ENCODE results near the gene CAPZA1.
A peak's percentile ranks its signal among the peaks of the same experiment; 100 is the strongest.

The CAPZA1 gene

GRCh38 chr1:112710159-112710558, 90.5 kb downstream of the CAPZA1 start:
- Histone ChIP-seq H3K56ac (ENCODE audit: low read length) (no peak overlapping the region), H4K5ac (ENCODE audit: low read length) (no peak overlapping the region), H2BK15ac (replicated peaks; ENCODE audit: low read depth) (no peak overlapping the region), H3K27me3 (ENCODE audit: insufficient read depth, low read length, poor library complexity) (no peaks in the 10 kb centered on the region), H3K9ac (ENCODE audit: low read length) (no peak overlapping the region), H3K27ac (ENCODE audit: low read depth, low read length) (no peak overlapping the region), H3K36me3 (ENCODE audit: control insufficient read depth, insufficient read depth, low read length) (no peaks in the 10 kb centered on the region), H3K79me1 (ENCODE audit: low read length) (peaks cover 4% of the 10 kb centered on the region), H2AK5ac (ENCODE audit: low read length) (no peak overlapping the region), H3K4ac (ENCODE audit: low read depth, low read length) (no peak overlapping the region), H3K79me2 (ENCODE audit: control insufficient read depth, insufficient read depth, low read length) (peaks cover 7% of the 10 kb centered on the region), H4K8ac (ENCODE audit: low read depth, low read length) (no peak overlapping the region), H3K18ac (ENCODE audit: low read length) (no peak overlapping the region), H2BK120ac (ENCODE audit: low read depth, low read length) (no peak overlapping the region), H3K4me2 (ENCODE audit: low read length) (no peak overlapping the region), H2BK5ac (ENCODE audit: low read length) (no peak overlapping the region), H3K4me3 (ENCODE audit: low read length) (no peak overlapping the region), H3K23ac (ENCODE audit: low read length) (peak overlapping the region; percentile 66), H3K4me1 (ENCODE audit: control insufficient read depth, low read depth, low read length) (peaks cover 20% of the 10 kb centered on the region)
- DNase-seq = no peak
- WGBS (ENCODE audit: extremely low coverage, insufficient coverage, low lambda C conversion rate) = no CpG with 5 or more reads among the region's 7 CpGs

- Histone ChIP-seq H3K4me2 (ENCODE audit: low read length) (no peak overlapping the region), H3K4me3 (ENCODE audit: low read length) (no peak overlapping the region), H3K4ac (ENCODE audit: low read depth, low read length) (no peak overlapping the region), H3K4me1 (ENCODE audit: control insufficient read depth, low read depth, low read length) (peaks cover 16% of the 10 kb centered on the region), H3K27me3 (ENCODE audit: insufficient read depth, low read length, poor library complexity) (no peaks in the 10 kb centered on the region), H3K36me3 (ENCODE audit: control insufficient read depth, insufficient read depth, low read length) (no peaks in the 10 kb centered on the region), H3K56ac (ENCODE audit: low read length) (no peak overlapping the region), H3K79me1 (ENCODE audit: low read length) (peaks cover 3% of the 10 kb centered on the region), H2BK15ac (replicated peaks; ENCODE audit: low read depth) (no peak overlapping the region), H4K5ac (ENCODE audit: low read length) (no peak overlapping the region), H3K27ac (ENCODE audit: low read depth, low read length) (no peak overlapping the region), H3K23ac (ENCODE audit: low read length) (peak overlapping the region; percentile 66), H4K8ac (ENCODE audit: low read depth, low read length) (no peak overlapping the region), H2BK120ac (ENCODE audit: low read depth, low read length) (no peak overlapping the region), H2AK5ac (ENCODE audit: low read length) (no peak overlapping the region), H3K18ac (ENCODE audit: low read length) (no peak overlapping the region), H3K9ac (ENCODE audit: low read length) (no peak overlapping the region), H3K79me2 (ENCODE audit: control insufficient read depth, insufficient read depth, low read length) (peaks cover 6% of the 10 kb centered on the region), H2BK5ac (ENCODE audit: low read length) (no peak overlapping the region)
- no CpG with 5 or more reads among the region's 3 CpGs for WGBS (ENCODE audit: extremely low coverage, insufficient coverage, low lambda C conversion rate)
- no peak for DNase-seq
Measured at GRCh38 chr1:112710586-112710985, 91.0 kb downstream of the CAPZA1 start.

- no CpG with 5 or more reads among the region's 7 CpGs for WGBS (ENCODE audit: extremely low coverage, insufficient coverage, low lambda C conversion rate)
- Histone ChIP-seq H3K56ac (ENCODE audit: low read length) (no peak overlapping the region), H3K4me1 (ENCODE audit: control insufficient read depth, low read depth, low read length) (peaks cover 13% of the 10 kb centered on the region), H3K27ac (ENCODE audit: low read depth, low read length) (no peak overlapping the region), H3K36me3 (ENCODE audit: control insufficient read depth, insufficient read depth, low read length) (no peaks in the 10 kb centered on the region), H3K4me2 (ENCODE audit: low read length) (no peak overlapping the region), H3K18ac (ENCODE audit: low read length) (no peak overlapping the region), H2BK5ac (ENCODE audit: low read length) (no peak overlapping the region), H2BK120ac (ENCODE audit: low read depth, low read length) (no peak overlapping the region), H3K9ac (ENCODE audit: low read length) (no peak overlapping the region), H2BK15ac (replicated peaks; ENCODE audit: low read depth) (no peak overlapping the region), H3K4ac (ENCODE audit: low read depth, low read length) (no peak overlapping the region), H2AK5ac (ENCODE audit: low read length) (no peak overlapping the region), H3K79me2 (ENCODE audit: control insufficient read depth, insufficient read depth, low read length) (peaks cover 1% of the 10 kb centered on the region), H3K79me1 (ENCODE audit: low read length) (no peaks in the 10 kb centered on the region), H3K23ac (ENCODE audit: low read length) (no peak overlapping the region), H4K5ac (ENCODE audit: low read length) (no peak overlapping the region), H4K8ac (ENCODE audit: low read depth, low read length) (no peak overlapping the region), H3K4me3 (ENCODE audit: low read length) (no peak overlapping the region), H3K27me3 (ENCODE audit: insufficient read depth, low read length, poor library complexity) (no peaks in the 10 kb centered on the region)
- DNase-seq = peak; percentile 63
Measured at GRCh38 chr1:112711041-112711440, 91.4 kb downstream of the CAPZA1 start.

DNA sequence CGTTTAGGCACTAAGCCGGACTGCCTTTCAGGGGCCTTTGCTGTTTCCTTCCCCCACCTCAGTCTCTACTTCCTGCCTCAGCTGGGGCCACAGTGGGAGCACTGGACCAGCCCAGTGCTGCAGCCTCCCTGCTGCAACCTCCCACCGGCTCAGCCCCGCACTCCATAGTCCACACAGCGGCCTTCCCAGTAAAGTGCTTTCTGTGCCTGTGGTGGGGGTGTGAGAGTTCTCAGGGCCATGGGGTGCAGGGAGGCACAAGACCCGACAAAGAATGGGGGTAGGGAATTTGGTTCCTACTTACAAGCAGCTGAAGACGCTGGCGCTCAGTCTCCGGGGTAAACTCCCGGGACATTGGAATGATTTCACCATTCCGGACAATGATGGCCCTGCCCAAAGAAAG, 92.0 kb downstream of the CAPZA1 start:
- H4K8ac ChIP-seq (ENCODE audit: low read depth, low read length) = no peak overlapping the region
- no peak overlapping the region for H3K23ac ChIP-seq (ENCODE audit: low read length)
- H3K4me3 ChIP-seq (ENCODE audit: low read length) = no peak overlapping the region
- no peak overlapping the region for H3K9ac ChIP-seq (ENCODE audit: low read length)
- H3K27ac ChIP-seq (ENCODE audit: low read depth, low read length) = no peak overlapping the region
- H2BK5ac ChIP-seq (ENCODE audit: low read length) = no peak overlapping the region
- DNase-seq = no peak
- H4K5ac ChIP-seq (ENCODE audit: low read length) = no peak overlapping the region
- no peak overlapping the region for H2BK120ac ChIP-seq (ENCODE audit: low read depth, low read length)
- peaks cover 16% of the 10 kb centered on the region for H3K4me1 ChIP-seq (ENCODE audit: control insufficient read depth, low read depth, low read length)
- no peak overlapping the region for H3K4ac ChIP-seq (ENCODE audit: low read depth, low read length)
- H3K4me2 ChIP-seq (ENCODE audit: low read length) = no peak overlapping the region
- H2BK15ac ChIP-seq (replicated peaks; ENCODE audit: low read depth) = no peak overlapping the region
- H3K79me2 ChIP-seq (ENCODE audit: control insufficient read depth, insufficient read depth, low read length) = no peaks in the 10 kb centered on the region
- no peak overlapping the region for H2AK5ac ChIP-seq (ENCODE audit: low read length)
- WGBS (ENCODE audit: extremely low coverage, insufficient coverage, low lambda C conversion rate) = no CpG with 5 or more reads among the region's 11 CpGs
- no peaks in the 10 kb centered on the region for H3K79me1 ChIP-seq (ENCODE audit: low read length)
- H3K18ac ChIP-seq (ENCODE audit: low read length) = no peak overlapping the region
- no peaks in the 10 kb centered on the region for H3K27me3 ChIP-seq (ENCODE audit: insufficient read depth, low read length, poor library complexity)
- no peaks in the 10 kb centered on the region for H3K36me3 ChIP-seq (ENCODE audit: control insufficient read depth, insufficient read depth, low read length)
- peak overlapping the region; percentile 27 for H3K56ac ChIP-seq (ENCODE audit: low read length)

GRCh38 chr1:112712191-112712590, 92.6 kb downstream of the CAPZA1 start:
- no CpG with 5 or more reads among the region's 7 CpGs for WGBS (ENCODE audit: extremely low coverage, insufficient coverage, low lambda C conversion rate)
- no peak overlapping the region for H3K27ac ChIP-seq (ENCODE audit: low read depth, low read length)
- H2BK15ac ChIP-seq (replicated peaks; ENCODE audit: low read depth) = no peak overlapping the region
- no peak overlapping the region for H3K23ac ChIP-seq (ENCODE audit: low read length)
- no peak overlapping the region for H3K56ac ChIP-seq (ENCODE audit: low read length)
- no peak overlapping the region for H3K4me3 ChIP-seq (ENCODE audit: low read length)
- no peak overlapping the region for H3K4me2 ChIP-seq (ENCODE audit: low read length)
- no peaks in the 10 kb centered on the region for H3K27me3 ChIP-seq (ENCODE audit: insufficient read depth, low read length, poor library complexity)
- DNase-seq = no peak
- no peak overlapping the region for H2BK120ac ChIP-seq (ENCODE audit: low read depth, low read length)
- H3K4ac ChIP-seq (ENCODE audit: low read depth, low read length) = no peak overlapping the region
- H3K4me1 ChIP-seq (ENCODE audit: control insufficient read depth, low read depth, low read length) = peaks cover 16% of the 10 kb centered on the region
- no peak overlapping the region for H4K5ac ChIP-seq (ENCODE audit: low read length)
- no peaks in the 10 kb centered on the region for H3K79me2 ChIP-seq (ENCODE audit: control insufficient read depth, insufficient read depth, low read length)
- no peak overlapping the region for H4K8ac ChIP-seq (ENCODE audit: low read depth, low read length)
- H3K36me3 ChIP-seq (ENCODE audit: control insufficient read depth, insufficient read depth, low read length) = no peaks in the 10 kb centered on the region
- no peaks in the 10 kb centered on the region for H3K79me1 ChIP-seq (ENCODE audit: low read length)
- H3K9ac ChIP-seq (ENCODE audit: low read length) = no peak overlapping the region
- no peak overlapping the region for H3K18ac ChIP-seq (ENCODE audit: low read length)
- H2BK5ac ChIP-seq (ENCODE audit: low read length) = no peak overlapping the region
- no peak overlapping the region for H2AK5ac ChIP-seq (ENCODE audit: low read length)

GRCh38 chr1:112712701-112713128, 93.1 kb downstream of the CAPZA1 start:
- no CpG with 5 or more reads among the region's 9 CpGs for WGBS (ENCODE audit: extremely low coverage, insufficient coverage, low lambda C conversion rate)
- H3K27me3 ChIP-seq (ENCODE audit: insufficient read depth, low read length, poor library complexity) = no peaks in the 10 kb centered on the region

More at GRCh38 chr1:112712701-112713128, 93.1 kb downstream of the CAPZA1 start:
- H2BK5ac ChIP-seq (ENCODE audit: low read length) = no peak overlapping the region
- H3K18ac ChIP-seq (ENCODE audit: low read length) = no peak overlapping the region
- no peaks in the 10 kb centered on the region for H3K36me3 ChIP-seq (ENCODE audit: control insufficient read depth, insufficient read depth, low read length)
- no peak overlapping the region for H3K4me3 ChIP-seq (ENCODE audit: low read length)
- H3K4me1 ChIP-seq (ENCODE audit: control insufficient read depth, low read depth, low read length) = peaks cover 13% of the 10 kb centered on the region
- no peak overlapping the region for H3K56ac ChIP-seq (ENCODE audit: low read length)
- H3K27ac ChIP-seq (ENCODE audit: low read depth, low read length) = no peak overlapping the region
- no peak overlapping the region for H3K23ac ChIP-seq (ENCODE audit: low read length)
- no peak overlapping the region for H4K8ac ChIP-seq (ENCODE audit: low read depth, low read length)
- H3K4me2 ChIP-seq (ENCODE audit: low read length) = no peak overlapping the region
- no peaks in the 10 kb centered on the region for H3K79me1 ChIP-seq (ENCODE audit: low read length)
- H2AK5ac ChIP-seq (ENCODE audit: low read length) = no peak overlapping the region
- no peak overlapping the region for H2BK15ac ChIP-seq (replicated peaks; ENCODE audit: low read depth)
- H2BK120ac ChIP-seq (ENCODE audit: low read depth, low read length) = no peak overlapping the region
- DNase-seq = peak; percentile 57
- H4K5ac ChIP-seq (ENCODE audit: low read length) = no peak overlapping the region
- no peak overlapping the region for H3K9ac ChIP-seq (ENCODE audit: low read length)
- no peaks in the 10 kb centered on the region for H3K79me2 ChIP-seq (ENCODE audit: control insufficient read depth, insufficient read depth, low read length)
- no peak overlapping the region for H3K4ac ChIP-seq (ENCODE audit: low read depth, low read length)
